ENCODE measurements around the gene EIF4G3.

Gene EIF4G3

DNA sequence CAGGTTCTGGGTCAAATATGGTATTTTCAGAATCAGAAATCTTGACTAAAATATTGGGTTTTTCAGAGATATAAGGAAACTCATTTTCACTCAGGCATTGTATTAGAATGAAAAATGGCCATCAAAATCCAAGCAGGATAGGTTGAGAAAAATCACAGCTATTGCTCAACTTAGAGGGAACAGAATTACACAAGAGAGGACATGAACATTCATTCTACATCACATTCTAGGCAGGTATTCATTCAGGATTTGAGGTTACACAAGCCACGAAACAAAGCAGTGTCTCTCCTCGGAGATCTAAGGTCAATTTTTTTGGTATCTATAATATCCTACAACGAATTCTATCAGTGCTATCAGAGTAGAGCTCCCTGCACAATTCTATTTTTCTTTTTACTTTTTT lies 226.0 kb downstream of the EIF4G3 start:
- peak overlapping the region in 1 of 2 experiments; percentile 35 for H3K4me3 ChIP-seq (ENCODE audit: low read depth in 1 of 2, low read length in 1 of 2)
- TF ChIP-seq, protein P1, sequence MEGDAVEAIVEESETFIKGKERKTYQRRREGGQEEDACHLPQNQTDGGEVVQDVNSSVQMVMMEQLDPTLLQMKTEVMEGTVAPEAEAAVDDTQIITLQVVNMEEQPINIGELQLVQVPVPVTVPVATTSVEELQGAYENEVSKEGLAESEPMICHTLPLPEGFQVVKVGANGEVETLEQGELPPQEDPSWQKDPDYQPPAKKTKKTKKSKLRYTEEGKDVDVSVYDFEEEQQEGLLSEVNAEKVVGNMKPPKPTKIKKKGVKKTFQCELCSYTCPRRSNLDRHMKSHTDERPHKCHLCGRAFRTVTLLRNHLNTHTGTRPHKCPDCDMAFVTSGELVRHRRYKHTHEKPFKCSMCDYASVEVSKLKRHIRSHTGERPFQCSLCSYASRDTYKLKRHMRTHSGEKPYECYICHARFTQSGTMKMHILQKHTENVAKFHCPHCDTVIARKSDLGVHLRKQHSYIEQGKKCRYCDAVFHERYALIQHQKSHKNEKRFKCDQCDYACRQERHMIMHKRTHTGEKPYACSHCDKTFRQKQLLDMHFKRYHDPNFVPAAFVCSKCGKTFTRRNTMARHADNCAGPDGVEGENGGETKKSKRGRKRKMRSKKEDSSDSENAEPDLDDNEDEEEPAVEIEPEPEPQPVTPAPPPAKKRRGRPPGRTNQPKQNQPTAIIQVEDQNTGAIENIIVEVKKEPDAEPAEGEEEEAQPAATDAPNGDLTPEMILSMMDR (IDR thresholded peaks at IDR 0.05) = no peak

DNA sequence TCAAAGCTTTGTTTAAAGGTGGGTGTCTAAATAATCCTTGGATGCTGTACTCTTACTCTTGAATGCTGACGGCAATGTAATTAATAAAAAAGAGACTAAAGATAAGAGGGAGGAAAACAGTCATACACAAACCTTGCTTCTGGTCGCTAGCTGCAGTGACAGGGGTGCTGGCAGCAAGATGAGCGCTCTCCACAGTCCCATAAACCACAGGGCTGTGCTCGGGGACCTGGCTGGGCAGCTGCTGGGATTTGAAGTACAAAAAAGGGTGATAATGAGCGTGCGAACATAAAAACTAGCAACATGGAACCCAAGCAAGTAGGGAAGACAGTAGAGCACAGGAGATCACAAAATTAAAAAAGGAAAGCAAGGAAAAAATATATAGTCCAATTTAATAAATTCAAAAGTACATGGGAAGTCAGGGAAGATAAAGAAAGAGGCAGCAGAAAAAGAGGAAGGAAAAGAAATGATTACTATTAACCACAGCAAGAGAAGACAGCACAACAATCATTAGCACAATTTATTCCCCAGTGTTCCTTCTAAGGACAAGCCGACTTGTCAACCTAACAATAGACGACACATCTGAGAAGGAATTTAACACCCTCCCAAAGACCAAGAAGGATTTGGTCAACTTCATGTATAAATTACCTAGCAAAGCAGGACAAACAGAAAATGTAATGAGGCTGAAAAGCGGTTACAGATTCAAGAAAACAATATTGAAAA lies 226.7 kb downstream of the EIF4G3 start:
- Histone ChIP-seq H3K27ac (peak overlapping the region; percentile 79), H3K27me3 (no peaks in the 10 kb centered on the region), H3K36me3 (no peaks in the 10 kb centered on the region), H3K4me3 (ENCODE audit: low read depth in 1 of 2, low read length in 1 of 2) (peak overlapping the region in 1 of 2 experiments; percentile 35), H3K4me1 (ENCODE audit: control insufficient read depth in 1 of 2, insufficient read depth in 1 of 2, low read depth in 1 of 2, low read length in 1 of 2) (peaks cover 45 to 56% of the 10 kb centered on the region in 2 experiments), H3K9me3 (no peaks in the 10 kb centered on the region)
- TF ChIP-seq, protein P1 (IDR thresholded peaks at IDR 0.05) = no peak

More for the DNA sequence above, 226.0 kb downstream of the EIF4G3 start:
- Histone ChIP-seq H3K27me3 (no peaks in the 10 kb centered on the region), H3K27ac (peak overlapping the region; percentile 79), H3K4me1 (ENCODE audit: control insufficient read depth in 1 of 2, insufficient read depth in 1 of 2, low read depth in 1 of 2, low read length in 1 of 2) (peaks cover 45 to 56% of the 10 kb centered on the region in 2 experiments), H3K36me3 (no peaks in the 10 kb centered on the region), H3K9me3 (no peaks in the 10 kb centered on the region)

DNA sequence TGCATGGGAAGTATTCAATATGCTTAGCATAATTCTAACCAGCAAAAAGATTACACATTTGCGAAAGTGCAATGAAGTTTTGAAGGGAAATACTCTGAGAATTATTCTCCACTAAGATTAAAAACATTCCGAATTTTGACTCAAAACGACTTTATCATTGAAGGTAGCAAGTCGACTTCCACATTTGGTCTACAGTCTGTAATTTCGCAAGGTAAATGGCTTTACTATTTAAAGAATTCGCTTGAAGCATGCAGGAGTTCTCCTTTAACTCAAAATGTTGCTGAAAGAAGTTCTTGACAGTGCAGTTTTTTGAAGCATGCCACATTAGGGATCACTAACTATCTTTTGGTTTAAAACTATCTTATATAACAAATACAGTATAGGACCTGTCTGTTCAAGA lies 228.6 kb downstream of the EIF4G3 start:
- Histone ChIP-seq H3K27me3 (no peaks in the 10 kb centered on the region), H3K9me3 (no peaks in the 10 kb centered on the region), H3K36me3 (no peaks in the 10 kb centered on the region), H3K4me1 (ENCODE audit: control insufficient read depth in 1 of 2, insufficient read depth in 1 of 2, low read depth in 1 of 2, low read length in 1 of 2) (peaks cover 45 to 54% of the 10 kb centered on the region in 2 experiments), H3K4me3 (ENCODE audit: low read depth in 1 of 2, low read length in 1 of 2) (no peak overlapping the region), H3K27ac (peak overlapping the region; percentile 61)
- TF ChIP-seq, protein P1 (IDR thresholded peaks at IDR 0.05) = no peak

DNA sequence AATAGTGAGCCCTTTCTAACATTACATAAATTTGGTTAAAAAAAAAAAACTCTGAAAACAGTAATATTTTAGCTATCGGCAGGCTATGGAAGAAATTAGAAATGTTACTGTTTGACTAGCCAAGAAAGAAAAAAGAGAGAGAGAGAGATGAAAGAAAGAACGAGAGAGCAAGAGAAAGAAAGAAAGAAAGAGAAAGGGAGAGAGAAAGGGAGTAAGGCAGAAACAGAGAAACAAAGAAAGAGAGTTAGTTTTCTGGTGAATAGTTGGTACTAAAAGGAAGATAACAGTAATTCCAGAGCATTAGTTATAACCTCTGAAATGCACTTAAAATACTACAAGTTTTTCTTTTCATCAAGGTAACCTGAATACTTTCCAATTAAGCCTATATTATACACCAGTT lies 229.3 kb downstream of the EIF4G3 start:
- Histone ChIP-seq H3K36me3 (no peaks in the 10 kb centered on the region), H3K27ac (peak overlapping the region; percentile 61), H3K4me3 (ENCODE audit: low read depth in 1 of 2, low read length in 1 of 2) (no peak overlapping the region), H3K27me3 (no peaks in the 10 kb centered on the region), H3K9me3 (no peaks in the 10 kb centered on the region), H3K4me1 (ENCODE audit: control insufficient read depth in 1 of 2, insufficient read depth in 1 of 2, low read depth in 1 of 2, low read length in 1 of 2) (peaks cover 40 to 47% of the 10 kb centered on the region in 2 experiments)
- TF ChIP-seq, protein P1 (IDR thresholded peaks at IDR 0.05) = no peak

DNA sequence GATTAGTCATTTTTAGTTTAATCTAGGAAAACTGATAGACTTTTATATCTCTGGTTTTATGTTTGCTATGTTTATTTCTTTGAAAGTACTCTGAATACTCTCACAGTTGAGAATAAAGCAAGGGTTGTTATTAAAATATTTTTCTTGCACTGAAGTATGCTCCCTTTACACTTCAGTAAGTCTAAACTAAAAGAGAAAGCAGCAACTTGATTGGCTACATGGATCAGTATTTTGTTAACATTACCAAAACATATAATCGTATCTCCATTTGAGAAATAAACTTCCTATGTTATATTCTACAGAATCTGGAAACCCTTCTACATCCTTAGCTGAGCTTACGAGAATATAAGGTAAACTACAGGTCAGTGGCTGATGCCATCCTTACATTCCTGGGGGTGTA lies 240.1 kb downstream of the EIF4G3 start:
- TF ChIP-seq, protein P1 (IDR thresholded peaks at IDR 0.05) = no peak
- Histone ChIP-seq H3K4me1 (ENCODE audit: control insufficient read depth in 1 of 2, insufficient read depth in 1 of 2, low read depth in 1 of 2, low read length in 1 of 2) (peaks cover 32 to 45% of the 10 kb centered on the region in 2 experiments), H3K27me3 (no peaks in the 10 kb centered on the region), H3K36me3 (peaks cover 18% of the 10 kb centered on the region), H3K4me3 (ENCODE audit: low read depth in 1 of 2, low read length in 1 of 2) (no peak overlapping the region), H3K9me3 (no peaks in the 10 kb centered on the region), H3K27ac (no peak overlapping the region)
